ENCODE measurements around the gene JADE2.
"Not testable (repeated sequence)": the region's sequence is repeated elsewhere in the genome, so short reads cannot be mapped to it uniquely, and the experiment has no call there.

The JADE2 gene

DNA sequence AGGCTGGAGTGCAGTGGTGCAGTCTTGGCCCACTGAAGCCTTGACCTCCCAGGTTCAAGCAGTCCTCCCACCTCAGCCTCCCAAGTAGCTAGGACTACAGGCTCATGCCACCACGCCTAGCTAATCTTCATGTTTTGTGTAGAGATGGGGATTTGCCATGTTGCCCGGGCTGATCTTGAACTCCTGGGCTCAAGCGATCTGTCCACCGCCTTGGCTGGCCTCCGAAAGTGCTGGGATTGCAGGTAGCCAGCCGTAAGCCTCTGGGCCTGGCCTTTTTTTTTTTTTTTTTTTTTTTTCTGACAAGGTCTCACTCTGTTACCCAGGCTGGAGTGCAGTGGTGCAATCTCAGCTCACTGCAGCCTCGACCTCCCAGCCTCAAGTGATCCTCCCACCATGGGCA, 27.2 kb downstream of the JADE2 start:
- DNase-seq, result not testable (repeated sequence)

DNA sequence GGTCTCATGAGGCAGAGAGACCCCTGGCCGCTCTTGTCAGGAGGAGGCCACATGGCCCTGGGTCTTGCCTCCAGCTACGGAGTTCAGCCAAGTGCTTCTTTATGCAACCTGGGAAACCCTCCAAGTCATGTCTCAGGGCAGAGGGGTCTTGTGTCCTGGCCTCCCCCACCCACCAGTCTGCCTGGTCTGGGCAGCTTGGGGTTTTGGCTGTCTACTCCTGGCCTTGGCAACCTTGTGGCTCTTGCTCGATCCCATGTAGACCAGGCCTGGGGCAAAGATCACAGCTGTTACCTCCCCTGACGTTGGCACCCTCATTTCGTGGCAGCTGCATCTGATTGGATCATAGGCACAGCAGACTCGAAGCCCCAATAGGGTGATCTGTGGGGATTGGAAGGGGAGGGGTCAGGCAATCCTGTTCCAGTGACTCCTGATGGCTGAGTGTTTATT, 28.4 kb downstream of the JADE2 start:
- no peak for DNase-seq

DNA sequence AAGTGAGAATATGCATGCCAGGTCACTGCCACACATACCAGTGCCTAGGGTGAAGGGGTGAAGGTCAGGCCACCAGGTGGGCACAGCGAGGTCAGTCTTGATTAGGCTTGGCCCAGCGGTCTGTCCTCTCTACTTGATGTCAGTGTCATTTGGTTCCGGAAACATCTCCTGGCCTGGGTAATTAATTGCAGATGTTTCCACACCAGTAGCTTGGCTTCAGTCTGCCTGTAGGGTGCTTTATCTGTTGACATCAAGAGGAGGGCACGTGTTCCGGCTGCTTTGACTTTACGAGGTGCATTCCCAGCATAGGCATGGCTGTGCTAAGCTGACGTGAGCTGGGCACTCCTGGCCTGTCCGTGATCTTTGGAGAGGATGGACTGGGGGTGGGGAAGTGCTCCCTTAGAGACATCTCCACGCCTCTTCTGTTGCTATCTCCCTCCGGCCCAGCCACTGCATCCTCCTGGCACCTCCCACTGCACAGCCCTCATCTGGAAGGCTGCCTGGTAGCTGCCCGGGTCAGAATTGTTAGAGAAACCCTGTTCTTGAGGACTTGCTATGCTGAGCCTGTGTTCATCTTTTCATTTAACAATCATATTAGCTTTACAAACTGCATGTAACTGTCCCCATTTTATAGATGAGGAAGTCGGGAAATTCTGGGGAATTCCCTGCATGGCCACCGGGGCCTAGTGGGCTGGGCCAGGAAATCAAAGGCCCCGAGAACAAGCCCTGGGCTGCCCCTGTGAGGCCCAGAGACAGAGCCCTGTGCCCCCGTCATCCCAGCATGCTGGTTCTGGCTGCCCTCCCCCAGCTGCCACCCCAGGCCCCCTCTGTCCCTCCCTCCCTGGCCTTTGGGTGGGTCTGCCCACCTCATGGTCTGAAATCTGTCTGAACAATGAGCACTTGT, 29.1 kb downstream of the JADE2 start:
- DNase-seq, result no peak

DNA sequence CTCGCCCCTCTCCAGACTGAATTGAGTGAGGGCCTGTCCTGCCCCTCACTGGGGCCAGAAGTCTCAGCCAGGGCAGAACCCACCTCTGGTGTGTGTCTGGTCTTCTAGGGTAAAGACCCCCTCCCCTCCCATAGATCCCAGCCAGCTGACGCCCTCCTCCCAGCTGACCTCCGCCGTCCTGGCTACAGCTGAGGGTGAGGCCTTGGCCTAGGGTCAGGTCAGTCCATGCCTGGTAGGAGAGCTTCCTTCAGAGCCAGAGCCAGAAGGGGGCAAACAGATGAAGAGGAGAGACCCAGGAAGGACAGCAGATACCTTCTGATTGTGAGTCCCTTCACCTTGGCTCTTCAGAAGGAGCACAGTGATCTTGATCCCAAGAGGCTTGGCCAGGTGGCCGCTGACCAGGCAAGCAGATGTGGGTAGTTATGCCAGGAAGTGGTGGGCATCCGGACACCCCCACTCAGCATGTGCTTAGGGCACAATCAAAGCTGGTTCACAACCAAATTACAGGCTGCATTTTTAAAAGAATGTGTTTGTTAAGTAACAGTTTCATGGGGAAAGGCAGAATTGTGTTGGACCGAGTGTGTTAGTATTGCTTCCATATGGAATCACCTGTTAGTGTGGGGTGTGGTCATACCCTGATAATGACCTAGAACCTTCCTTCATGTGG, 29.9 kb downstream of the JADE2 start:
- DNase-seq, result no peak

DNA sequence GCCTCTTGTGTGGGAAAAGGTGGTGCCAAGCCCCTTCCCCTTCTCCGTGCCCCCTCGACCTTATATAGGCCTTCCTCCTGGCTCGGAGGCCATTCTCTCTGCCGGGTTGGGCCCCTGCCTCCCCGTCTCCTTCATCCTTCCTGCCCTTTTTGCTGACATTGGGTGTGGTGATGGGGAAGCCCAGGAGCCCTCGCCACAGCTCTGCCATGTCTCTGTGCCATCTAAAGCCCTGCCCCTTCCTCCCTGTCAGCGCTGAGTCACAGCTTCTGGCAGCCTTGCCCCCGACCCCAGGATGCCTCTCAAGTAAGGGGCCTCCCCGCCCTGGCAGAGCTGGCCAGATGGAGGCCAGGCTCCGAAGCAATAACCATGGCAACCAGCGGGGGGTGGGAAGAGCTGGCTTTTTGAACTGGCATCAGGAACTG, 30.4 kb downstream of the JADE2 start:
- DNase-seq, result peak; percentile 13 to 36

DNA sequence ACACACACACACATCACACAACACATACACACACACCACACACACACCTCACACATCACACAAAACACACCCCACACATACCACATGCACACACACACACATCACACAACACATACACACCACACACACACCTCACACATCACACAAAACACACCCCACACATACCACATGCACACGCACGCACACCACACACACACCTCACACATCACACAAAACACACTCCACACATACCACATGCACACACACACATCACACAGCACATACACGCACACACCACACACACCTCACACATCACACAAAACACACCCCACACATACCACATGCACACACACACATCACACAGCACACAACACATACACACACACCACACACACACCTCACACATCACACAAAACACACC, 31.1 kb downstream of the JADE2 start:
- DNase-seq, result not testable (repeated sequence)

DNA sequence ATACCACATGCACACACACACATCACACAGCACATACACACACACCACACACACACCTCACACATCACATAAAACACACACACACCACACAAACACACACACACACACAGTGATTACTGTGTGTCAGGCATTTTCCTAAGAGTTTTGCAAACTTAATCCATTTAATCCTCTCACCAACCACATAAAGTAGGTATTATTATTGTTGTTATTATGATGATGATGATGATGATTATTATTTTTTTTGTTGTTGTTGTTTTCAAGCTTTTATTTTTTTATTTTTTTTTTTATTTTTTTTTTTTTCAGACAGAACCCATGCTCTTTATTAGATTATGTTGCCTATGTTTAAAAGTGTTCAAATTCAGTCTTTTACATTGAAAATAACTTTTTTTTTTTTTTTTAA, 31.5 kb downstream of the JADE2 start:
- no peak for DNase-seq

DNA sequence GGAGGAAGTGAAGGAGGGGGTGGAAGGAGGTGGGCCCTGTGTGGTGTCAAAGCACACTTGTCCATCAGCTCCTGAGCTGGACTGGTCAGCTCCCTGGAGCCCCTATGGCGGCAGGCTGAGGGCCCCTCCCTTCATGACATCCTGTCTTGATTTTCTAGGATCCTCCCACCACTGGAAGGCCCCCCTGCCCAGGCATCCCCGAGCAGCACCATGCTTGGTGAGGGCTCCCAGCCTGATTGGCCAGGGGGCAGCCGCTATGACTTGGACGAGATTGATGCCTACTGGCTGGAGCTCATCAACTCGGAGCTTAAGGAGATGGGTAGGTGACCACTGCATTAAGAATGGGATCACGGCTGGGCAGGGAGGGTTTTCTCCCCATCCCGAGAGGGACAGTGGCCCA, 34.2 kb downstream of the JADE2 start:
- DNase-seq, result no peak

DNA sequence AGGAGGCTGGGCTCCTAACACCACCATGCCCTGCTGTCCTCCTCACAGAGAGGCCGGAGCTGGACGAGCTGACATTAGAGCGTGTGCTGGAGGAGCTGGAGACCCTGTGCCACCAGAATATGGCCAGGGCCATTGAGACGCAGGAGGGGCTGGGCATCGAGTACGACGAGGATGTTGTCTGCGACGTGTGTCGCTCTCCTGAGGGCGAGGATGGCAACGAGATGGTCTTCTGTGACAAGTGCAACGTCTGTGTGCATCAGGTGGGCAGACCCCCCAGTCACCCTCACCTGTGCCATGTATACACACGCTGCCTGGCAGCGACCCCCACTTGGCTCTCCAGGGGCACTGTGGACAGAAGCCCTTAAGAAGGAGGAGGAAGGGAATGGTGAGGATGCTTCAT, 35.2 kb downstream of the JADE2 start:
- DNase-seq, result no peak

DNA sequence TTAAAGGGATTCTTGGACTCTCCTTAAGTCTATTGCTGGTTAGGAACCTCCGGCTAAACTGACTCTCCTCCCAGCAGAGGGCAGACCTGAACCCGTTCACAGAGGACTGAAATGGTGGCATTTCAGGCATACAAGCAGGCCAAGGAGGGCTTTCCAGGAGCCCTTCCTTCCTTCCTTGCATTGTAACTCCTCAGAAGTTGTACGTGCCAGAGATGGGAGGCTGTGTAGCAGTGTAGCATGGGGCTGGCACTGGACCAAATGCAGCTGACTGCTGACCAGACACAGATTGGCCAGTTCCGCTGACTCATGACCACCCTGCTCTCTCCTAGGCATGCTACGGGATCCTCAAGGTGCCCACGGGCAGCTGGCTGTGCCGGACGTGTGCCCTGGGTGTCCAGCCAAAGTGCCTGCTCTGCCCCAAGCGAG, 36.4 kb downstream of the JADE2 start:
- no peak for DNase-seq

DNA sequence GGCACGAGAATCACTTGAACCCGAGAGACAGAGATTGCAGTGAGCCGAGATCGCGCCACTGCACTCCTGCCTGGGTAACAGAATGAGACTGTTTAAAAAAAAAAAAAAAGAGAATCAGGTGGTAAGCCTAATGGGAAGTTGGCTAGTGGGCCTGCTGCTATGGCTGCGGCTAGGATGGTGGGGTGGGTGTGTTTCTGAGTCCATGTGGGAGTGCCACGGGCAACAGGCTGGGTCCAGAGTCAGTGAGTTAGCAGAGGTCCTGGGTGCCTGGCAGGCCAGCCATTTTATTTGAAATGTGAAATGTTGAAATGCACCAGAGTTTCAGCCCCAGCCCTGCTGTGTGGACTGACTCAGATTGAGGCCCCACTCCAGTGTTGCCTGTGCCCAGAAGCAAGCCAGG, 37.8 kb downstream of the JADE2 start:
- DNase-seq, result no peak

DNA sequence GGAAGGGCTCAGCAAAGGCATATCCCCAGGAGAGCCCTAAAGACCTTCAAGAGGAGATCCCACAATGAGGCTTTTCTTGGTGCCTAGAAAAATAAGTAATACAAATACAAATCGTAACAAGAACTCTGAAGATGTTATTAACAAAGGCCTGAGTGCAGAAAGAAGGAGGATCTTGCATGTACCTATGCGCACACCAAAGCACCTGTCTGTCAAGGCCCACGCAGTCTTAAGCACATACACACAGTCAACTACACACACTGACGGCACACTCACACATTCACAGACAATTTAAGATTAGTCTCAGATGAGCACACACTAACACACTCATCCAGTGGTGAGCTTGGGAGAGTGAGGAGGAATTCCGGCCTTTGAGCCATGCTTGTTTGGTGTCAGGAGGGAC, 38.5 kb downstream of the JADE2 start:
- DNase-seq, result no peak

DNA sequence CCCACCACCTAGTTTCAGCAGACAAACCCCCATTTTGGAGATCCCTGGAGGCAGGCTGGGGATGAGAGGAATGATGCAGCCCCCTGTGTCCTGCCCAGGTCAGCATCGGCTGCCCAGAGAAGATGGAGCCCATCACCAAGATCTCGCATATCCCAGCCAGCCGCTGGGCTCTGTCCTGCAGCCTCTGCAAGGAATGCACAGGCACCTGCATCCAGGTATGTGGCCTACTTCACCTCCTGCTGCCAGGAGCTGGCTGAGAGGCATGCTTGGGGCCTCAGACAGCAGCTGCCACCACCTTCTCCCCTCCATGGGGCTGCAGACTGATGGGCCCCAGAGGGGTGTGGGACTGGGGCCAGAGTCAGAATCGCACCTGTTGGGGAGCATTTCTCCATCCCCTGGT, 38.9 kb downstream of the JADE2 start:
- DNase-seq, result no peak

DNA sequence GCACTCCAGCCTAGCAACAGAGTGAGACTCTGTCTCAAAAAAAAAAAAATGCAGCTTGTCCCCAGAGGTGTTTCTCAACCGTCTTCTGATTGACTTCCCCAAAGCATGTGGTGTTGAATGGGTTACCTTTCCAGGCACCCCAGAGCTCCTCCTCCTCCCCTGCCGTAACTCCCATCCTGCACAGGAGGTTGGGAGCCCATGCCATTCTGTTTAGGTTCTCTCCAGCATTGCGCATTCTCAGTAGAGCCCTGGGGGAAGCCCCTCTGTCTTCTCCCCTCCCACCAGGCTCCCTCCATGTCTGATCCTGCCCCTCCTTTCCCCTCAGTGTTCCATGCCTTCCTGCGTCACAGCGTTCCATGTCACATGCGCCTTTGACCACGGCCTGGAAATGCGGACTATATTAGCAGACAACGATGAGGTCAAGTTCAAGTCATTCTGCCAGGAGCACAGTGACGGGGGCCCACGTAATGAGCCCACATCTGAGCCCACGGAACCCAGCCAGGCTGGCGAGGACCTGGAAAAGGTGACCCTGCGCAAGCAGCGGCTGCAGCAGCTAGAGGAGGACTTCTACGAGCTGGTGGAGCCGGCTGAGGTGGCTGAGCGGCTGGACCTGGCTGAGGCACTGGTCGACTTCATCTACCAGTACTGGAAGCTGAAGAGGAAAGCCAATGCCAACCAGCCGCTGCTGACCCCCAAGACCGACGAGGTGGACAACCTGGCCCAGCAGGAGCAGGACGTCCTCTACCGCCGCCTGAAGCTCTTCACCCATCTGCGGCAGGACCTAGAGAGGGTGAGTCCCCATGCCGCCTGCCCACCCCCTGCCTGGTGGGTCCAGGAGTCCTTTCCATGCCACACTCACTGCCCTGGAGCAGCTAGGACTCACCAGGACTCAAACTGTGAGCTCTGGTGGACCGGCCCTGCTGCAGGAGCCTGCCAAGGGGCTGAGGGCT, 40.6 kb downstream of the JADE2 start:
- DNase-seq, result no peak

DNA sequence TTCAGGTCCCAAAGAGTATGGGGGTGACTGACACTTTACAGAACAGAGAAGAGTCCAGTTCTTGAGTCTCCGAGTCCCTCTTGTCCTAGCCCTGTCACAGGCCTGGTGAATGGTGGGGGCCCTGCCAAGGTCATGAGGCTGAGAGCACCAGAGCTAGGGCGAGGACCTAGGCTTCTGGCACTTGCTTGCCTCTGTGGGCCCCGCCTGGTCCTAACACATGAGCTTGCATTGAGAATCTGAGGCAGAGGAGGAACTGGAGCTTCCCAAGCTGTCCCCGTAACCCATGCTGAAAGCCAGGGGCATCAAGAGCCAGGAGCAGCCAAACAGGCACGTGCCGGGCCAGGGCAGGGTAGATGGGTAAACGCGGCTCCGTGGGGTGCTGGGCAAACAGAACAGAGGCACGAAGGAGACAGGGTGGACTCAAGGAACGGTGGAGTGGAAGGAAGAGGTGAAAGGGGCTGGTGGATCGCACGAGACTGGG, 41.3 kb downstream of the JADE2 start:
- DNase-seq, result no peak

DNA sequence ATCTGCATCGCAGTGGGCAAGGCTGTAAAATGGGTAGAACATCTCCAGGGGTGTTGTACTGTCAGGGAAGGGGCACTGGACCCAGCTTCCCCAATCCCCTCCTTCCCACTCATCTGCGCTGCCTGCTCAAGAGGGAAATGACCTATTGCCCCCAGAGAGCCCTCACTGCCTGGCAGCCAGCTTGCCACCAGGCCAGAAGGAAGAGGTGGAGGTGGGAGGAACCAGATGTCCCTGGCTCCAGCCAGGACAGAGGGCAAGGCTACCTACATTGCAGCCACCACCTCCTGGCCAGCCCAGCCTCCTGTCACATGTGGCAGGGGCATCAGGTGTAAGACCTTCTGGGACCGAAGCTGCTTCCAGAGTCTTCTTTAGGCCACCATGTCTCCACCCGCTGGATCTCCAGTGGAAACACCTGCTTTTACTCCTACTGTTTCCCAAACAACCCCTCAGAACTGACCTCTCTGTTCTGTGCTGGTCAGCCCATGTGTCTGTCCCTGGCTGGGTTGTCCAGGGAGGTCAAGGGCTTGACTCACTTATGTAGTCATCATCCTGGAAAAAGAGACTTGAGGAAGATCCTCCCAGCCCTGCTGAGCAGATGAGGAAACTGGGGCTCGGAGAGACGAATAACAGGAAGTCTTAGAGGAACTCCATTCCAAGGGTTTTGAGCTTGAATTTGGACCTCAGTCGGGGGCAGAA, 42.3 kb downstream of the JADE2 start:
- no peak for DNase-seq

DNA sequence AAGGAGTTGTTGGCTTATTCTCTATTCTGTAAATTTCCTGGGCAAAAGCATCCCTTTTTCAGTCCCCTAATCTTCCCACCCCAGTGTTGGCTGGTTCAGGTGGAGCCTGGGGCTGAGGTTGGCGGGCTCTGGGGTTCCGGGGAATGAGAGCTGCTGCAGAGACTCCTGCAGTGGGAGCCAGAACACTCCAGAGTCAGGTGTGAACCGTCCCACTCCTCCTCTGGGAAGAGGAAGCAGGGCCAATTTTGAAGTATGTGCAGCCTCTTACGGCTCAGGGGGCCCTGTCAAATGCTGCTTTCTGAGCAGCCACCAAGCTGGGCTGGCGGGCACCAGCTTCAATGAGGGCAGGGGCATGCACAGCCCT, 42.8 kb downstream of the JADE2 start:
- no peak for DNase-seq

DNA sequence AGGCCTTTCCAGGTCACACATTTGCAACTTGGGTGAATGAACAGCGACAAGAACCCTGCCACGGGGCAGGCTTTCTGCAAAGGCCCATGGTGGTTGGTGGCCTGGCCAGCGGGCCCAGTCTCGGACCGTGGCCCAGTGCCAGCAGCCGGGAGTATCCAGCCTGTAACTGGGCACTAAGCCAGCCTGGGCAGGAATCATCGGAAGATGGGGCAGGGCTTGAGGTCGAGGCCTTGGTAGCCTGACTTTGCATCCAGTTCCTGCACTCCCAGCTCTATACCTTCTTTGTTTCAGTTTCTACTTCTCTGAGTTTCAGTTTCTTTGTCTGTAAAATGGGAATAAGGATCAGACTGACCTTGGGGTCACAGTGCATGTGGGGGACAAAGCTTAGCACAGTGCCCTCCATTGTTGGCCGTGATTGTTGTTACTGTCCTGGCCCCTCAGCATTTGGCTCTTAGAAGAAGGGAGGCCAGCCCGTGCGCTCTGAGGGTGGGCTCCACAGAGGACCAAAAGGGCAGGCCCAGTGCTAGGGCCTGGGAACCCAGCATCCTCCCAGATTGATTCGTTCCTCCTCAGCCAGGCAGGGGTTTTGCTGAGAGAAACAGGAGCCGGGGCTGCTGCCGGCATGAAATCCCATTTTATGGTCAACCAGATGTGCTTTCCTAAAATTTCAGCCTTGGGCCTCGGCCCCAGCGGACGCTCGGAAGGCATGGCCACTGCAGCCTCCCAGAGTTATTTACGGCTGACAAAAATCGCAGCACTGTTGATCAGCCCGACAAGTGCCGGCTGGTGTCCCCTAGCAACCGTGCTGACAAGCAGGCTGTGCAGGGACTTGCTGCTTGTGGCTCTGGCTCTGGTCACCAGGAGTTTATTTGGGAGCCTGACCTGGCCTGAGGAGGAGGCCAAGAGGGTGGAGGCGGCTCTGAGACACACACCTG, 43.6 kb downstream of the JADE2 start:
- peak in 1 of 2 experiments; percentile 27 for DNase-seq

DNA sequence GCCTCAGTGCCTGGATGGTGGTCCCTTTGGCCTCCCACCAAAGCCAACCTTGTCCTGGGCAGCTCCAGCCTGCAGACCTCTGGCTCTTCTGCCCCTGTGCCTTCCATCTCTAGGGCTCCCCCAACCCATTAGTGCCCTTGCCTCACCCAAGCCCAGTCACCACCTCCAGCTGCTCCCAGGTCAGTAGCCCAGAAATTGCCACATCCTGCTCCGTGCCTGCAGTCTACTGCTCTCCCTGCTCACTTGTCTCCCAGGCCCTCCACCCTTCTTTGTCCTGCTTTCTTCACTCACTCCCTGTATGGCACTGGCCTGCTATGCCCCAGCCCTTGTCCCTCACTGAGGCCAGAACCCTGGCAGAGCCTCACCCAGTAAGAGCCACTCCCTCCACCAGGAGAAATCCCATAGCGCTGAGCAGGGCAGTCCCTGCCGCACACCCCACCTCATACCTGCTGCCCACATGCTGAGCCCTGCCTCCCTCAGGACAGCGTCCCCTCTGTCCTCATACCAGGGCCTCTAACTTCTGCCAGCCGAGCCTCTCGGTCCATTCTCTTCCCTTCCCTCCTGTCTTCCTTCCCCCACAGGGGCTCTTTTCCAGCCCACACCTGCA, 44.4 kb downstream of the JADE2 start:
- no peak for DNase-seq

DNA sequence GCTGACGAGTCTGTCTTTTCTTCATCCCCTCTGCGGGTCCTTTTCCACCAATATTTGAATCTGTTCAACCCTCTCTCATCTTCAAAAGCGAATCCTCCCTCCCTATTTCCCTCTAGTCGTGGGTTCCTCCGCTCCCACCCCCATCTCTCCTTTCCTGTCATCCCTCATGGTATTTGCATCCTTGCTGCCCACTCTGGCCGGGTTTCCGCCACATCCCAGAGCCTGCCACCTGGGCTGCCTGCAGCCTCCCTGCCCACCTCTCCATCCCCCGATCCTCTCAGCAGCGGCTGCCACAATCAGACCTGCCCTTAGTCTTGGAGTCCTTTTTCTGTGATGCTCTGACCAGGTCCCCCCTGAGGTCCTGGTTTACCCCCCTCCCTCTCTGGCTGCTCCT, 44.9 kb downstream of the JADE2 start:
- DNase-seq, result no peak

DNA sequence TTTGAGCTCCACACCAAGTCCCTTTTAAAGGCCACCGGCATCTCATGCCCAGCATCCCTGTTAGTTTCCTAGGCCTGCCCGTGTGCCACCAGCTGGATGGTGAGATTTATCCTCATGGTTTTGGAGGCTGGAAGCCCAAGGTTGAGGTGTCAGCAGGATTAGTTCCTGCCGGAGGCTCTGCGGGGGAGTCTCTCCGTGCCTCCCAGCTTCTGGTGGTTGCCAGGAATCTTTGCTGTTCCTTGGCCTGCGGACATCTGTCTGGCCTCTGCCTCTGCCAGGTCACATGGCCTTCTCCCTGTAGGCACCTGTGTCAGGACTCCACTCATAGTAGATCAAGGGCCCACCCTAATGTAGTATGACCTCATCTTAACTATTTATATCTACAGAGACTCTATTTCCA, 45.4 kb downstream of the JADE2 start:
- DNase-seq, result no peak

All from cerebellar nuclear complex (tissue), 1 donor.